HG02623 (cell line): ENCODE results near the gene ADGRG3.

Experiments
- ATAC-seq: cut with Tn5 transposase; IDR thresholded peaks from one replicate; pipeline ENCODE4 v1.9.1; 2021; ENCODE audit warnings: moderate library complexity; ENCODE audit not compliant: unreplicated experiment

Gene ADGRG3, protein sequence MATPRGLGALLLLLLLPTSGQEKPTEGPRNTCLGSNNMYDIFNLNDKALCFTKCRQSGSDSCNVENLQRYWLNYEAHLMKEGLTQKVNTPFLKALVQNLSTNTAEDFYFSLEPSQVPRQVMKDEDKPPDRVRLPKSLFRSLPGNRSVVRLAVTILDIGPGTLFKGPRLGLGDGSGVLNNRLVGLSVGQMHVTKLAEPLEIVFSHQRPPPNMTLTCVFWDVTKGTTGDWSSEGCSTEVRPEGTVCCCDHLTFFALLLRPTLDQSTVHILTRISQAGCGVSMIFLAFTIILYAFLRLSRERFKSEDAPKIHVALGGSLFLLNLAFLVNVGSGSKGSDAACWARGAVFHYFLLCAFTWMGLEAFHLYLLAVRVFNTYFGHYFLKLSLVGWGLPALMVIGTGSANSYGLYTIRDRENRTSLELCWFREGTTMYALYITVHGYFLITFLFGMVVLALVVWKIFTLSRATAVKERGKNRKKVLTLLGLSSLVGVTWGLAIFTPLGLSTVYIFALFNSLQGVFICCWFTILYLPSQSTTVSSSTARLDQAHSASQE

DNA sequence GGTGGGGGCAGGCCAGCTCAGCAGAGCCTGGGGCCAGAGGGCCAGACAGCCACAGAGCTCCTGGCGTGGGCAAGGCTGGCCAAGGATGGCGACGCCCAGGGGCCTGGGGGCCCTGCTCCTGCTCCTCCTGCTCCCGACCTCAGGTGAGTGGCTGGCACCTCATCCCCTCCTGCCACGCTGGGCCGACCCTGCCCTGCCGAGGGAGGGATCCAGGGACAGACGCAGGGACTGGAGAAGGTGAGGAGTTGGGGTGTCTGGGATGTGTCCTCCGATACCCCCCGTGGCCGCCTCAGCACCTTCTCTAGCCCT, at the start of gene ADGRG3:
Gene ADGRG3, plus strand, starts transcription at position 44 of the 309 bp plus-strand sequence. Its CDS starts 42 bp downstream, at position 86.
- ATAC-seq = no peak

DNA sequence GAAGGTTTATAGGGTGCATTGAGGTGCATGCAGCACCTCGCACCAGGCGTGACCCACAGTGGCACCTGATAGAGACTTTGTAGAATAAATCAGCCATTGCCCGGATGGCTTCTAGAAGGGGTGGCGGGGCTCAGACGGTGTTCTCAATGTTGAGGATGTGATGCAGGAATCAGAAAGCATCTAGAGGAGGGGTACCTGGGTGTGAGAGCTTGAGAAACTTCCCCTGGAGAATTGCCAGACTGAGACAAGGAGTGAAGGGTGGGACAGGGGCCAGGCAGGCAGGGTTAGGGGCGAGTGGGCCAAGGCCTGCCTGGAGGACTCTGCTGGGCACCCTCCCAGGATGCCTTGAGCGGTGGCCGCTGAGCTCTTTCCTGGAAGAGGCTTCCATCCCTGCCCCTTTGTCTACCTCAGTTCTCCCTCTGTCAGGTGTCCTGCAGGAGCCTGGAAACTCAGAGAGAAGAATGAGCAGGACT, 48.9 kb upstream of the ADGRG3 start:
- ATAC-seq = no peak

DNA sequence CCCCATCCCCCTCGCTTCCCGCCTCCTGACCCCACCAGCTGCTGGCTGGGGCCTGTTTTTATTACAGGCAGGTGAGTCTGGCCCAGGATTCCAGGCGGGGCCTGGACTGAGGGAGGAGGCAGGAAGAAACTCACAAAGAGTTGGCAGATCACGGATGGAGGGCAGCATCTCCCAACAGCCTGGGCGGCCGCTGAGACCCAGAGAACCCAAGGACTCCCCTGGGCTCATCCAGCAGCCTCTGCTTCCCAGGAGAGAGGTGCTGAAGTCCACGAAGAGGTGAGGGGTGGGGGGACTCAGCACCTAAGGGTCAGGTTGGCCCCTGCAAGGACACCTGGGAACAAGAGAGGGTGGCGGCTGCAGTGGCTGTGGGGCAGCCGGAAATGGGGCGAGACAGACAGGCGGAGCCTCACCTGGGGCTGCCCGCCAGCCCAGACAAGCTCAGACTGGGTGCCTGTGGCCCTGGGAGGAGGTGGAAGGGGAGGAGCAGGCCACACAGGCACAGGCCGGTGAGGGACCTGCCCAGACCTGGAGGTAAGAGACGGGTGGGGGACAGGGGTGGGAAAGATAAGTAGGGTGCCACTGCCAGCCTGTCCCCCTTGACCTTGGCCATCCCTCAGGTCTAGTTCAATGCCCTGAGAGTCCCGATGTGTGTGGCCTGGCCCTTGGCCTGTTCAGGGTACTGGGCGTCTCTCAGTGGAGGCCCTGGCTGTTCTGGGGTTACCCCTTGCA, 48.3 kb upstream of the ADGRG3 start:
- no peak for ATAC-seq

DNA sequence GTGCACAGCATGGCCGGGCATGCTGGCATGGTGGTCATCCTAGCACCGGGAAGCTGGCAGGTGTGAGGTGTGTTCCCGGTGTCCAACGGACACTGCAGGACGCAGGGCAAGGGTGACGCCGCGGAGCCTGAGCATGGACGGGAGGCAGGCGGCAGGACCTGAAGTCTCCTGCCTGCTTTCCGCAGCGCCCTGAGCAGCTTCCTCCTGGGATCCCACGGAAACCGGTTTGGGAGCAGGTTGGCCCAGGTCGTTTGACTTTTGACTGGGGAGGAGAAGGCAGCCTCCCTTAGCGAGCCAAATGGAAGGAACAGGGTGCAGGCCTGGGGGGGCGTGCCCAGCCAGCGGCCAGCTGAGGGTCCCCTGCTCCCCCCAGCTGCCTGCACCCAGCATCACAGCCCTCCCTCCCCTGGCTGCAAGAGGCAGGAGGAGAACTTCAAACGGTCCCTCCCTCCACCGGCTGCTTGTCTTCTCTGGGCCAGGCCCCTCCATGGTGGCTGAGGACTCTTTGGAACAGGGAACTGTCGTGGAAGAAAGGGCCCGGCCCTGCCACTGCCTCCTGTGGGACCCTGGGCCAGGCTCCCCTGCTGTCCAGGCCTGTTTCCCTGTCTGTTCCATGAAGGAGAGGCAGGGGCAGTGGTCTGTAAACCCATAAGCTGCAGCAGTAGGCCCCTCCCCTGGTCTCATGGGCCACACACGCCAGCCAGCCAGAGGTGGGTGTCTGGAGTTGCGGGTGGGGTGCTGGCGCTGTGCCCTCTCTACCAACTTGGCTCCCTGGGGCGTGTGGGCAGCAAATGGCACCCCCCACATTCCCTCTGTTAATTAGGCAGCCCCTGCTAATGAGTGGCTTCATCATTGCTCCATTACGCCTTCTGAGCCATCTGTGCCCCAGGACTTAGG, 47.5 kb upstream of the ADGRG3 start:
- ATAC-seq = no peak

DNA sequence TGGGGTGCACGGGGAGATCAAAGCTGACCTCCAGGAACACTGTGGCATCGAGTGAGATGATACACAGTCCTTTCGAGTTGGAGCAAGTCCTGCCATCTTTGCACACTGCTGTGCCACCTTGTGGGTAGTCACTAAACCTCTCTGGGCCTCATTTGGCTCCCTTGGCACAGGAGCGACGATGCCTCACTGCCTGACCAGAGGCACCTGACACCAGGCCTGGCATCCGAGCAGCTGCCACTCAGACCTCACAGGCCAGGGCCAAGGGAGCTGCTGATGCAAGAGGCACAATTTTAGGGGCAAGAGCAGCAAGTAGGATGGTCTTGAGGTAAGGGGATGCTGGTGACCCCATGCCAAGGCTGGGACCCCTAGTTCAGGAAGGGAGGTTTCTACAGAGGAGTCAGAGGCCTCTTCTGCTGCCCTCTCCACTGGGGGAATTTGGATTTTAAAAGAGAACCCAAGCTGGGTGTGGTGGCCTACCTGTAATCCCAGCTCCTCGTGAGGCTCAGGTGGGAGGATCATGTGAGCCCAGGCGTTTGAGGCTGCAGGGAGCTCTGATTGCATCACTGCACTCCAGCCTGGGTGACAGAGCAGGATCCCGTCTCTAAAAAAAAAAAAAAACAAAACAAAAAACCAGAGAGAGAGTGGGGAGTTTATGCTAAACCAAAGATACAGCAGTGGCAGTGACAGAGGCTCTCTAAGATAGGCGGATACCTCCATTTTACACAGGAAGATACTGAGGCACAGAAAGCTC, 46.4 kb upstream of the ADGRG3 start:
- no peak for ATAC-seq

DNA sequence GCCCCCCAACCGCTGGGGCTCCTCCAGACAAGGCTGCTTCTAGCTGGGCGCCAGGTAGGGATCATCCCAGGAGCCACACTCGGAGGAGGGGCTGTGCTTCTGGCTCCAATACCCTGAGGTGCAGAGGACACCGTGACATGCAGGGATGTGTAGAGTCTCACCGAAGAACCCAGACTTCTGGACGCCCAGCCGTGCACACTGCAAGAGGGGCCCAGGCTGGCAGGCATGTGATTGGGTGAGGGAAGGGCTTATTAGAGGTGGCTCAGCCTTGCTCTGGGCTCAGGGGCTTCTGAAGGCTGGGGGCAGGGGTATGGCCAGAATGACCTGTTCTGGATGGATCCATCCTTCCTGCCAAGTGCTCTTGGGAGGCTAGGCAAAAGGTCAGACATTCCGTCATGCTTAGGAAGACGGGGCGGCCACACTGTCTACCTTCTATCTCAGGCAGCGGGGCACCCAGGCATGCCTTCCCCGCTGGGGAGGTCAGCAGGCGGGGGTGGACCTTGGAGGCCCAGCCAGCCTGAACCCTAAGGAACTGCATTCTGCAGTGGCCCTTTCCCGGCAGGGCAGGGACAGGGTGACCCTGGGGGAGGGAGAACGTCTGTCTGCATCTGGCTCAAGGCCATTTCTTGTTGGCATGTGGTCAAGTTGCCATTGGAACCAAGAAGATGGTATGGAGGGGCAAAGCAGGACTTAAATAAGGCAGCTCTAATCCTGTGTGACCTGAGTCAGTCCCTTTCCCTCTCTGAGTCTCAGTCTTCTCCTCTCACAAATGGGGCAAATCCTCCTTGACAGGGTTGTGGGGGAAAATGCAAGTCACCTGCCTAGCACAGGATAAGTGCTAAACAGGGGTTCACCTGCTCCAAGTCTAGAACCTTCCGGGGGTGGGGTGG, 45.5 kb upstream of the ADGRG3 start:
- no peak for ATAC-seq

DNA sequence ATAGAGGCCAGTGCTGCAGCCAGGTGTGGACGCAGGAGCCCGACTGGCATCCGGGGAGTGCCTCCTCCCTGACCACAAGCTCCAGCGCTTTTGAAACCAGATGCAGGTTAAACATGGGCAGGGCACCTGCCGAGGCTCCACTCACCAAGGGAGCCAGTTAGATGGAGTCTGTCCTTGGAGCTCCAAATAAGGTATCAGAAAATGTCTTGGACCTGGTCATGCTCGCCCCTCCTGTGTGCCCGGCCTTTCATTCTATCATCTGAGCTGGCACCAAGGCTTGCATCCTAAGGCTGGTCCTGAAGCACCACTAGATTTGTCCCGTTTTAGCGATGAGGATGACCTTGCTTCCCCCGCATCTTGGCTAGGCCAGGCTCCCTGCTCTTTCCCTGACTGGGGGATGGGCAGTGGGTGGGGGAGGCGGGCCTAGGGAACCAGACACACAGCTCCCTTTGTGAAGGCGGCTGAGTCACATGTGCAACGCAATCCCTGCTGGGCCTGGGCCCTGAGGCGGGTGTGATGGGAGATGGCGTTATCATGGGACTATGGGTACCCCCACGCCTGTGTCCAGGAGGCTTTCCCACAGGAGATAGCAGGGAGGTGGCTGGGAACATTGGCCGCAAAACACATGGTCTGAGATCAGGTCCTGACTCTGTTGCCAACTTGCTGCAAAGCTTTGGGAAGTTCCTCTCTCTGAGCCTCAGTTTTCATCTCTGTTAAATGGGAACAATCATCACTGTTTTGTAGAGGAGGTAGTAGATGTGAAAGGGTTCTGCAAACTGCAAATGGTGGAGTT, 44.7 kb upstream of the ADGRG3 start:
- no peak for ATAC-seq

DNA sequence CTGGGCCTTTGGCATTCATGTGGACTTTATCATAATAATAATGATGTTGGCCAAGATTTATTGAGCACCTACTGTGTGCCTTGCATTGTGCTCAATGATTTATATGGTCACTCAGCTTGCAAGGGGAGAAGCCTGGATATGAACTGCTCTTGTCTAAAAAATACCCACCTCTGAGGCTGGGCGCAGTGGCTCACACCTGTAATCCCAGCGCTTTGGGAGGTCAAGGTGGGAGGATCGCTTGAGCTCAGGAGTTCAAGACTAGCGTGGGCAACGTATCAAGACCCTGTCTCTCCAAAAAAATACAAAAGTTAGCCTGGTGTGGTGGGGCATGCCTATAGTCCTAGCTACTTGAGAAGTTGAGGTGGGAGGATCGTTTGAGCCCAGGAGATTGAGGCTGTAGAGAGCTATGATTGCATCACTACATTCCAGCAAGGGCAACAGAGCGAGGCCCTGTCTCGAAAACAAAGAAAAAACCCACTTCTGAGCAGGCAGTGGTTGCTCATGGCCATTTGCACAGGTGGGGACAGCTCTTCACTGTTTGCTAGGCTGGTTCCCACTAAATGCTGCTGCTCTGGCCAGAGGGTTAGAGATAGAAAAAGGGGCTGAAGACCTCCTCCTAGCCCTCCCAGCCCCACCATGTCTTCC, 43.9 kb upstream of the ADGRG3 start:
- no peak for ATAC-seq

DNA sequence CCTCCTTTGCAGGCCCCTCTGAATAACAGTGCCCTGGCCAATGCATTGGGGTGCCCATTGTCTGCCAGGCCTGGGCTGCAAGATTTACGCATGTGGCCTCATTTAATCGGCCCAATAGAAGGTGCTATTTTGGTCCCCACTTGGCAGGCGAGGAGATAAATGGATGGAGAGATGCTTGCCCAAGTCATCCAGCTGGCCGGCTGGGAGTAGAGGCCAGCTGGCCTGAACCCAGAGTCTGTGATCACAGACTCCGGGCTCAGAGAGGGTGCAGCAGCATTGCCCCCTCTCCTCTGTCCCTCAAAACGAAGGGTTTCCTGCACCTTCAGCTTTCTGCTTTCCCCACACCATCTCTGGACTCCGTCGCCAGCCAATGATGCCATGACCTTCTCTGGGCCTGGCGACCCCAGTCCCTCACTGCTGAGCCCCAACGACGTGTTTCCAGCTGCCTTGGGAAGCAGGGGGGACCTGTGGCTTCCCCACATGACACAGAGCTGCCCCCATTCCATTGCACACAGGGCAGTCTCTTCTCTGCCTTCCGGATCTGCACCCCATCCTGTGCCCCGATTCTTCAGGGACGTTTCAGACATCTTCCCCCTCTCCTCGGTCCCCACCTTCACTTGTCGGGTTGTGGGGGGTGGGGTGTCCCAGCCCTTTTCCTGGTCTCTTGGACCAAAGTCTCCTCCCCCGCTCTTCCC, 43.2 kb upstream of the ADGRG3 start:
- ATAC-seq = no peak

DNA sequence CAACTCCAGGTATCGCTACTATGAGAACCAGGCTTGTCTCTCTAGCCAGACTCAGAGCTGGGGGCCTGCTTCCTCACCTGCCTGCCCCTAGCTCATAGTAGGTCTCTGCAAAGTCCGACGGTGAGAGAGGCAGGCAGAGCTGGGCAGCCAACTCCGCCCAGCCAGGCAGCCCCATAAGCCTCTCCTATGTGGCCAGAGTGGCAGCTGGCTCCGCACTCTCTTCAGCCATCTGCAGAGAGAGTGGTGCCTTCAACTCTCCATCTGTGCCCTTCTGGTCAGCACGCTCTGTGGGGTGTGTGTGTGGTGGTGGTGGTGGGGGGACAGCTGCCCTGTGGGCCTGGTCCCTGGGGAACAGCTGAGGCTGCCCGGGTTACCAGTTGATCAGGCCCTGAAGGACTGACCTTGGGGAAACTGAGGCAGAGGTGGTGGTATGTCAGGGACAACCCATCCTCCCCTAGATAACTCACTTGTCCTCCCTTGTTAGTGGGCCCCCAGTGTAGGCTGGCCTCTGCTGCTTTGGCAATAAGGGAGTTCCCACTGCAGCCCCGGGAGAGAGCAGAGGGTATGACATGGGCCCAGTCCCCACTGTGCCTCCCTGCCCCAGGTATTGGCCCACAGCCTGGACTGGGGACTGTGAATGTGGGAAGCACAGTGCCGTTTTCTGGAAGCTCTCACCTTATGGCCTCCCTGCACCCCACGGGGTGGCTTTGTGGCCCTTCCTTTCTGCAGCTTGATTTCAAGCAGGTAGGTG, 41.5 kb upstream of the ADGRG3 start:
- no peak for ATAC-seq

DNA sequence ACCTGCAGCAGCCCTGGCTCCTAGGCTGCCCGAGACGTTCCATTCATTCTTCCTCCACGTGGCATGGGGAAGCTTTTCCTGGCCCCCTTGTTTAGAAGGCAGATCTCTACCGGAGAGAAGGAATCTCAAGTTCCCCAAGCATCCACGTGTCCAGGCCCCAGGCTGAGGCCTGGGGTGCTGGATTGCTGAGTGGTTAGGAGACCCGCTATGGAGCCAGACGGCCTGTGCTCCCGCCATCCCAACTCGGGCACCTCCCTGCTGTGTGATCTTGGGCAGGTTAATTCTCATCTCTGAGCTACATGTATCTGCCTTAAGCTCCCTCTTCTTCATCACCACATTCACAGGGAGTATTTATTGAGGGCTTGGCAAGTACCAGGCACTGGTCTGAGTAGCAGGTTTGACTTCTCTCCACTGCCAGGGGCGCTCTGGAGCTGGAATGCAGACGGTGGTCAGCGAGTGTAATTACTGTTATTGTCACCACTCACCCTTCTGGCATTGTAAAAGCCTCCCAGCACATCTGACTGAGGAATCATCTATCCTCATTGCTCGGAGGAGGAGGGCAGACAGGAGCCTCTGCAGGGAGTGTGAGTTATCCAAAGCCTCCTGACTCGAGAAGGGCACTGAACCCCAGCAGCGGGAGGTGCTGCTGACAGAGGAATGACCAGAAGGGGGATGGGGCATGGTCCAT, 40.8 kb upstream of the ADGRG3 start:
- ATAC-seq = no peak

DNA sequence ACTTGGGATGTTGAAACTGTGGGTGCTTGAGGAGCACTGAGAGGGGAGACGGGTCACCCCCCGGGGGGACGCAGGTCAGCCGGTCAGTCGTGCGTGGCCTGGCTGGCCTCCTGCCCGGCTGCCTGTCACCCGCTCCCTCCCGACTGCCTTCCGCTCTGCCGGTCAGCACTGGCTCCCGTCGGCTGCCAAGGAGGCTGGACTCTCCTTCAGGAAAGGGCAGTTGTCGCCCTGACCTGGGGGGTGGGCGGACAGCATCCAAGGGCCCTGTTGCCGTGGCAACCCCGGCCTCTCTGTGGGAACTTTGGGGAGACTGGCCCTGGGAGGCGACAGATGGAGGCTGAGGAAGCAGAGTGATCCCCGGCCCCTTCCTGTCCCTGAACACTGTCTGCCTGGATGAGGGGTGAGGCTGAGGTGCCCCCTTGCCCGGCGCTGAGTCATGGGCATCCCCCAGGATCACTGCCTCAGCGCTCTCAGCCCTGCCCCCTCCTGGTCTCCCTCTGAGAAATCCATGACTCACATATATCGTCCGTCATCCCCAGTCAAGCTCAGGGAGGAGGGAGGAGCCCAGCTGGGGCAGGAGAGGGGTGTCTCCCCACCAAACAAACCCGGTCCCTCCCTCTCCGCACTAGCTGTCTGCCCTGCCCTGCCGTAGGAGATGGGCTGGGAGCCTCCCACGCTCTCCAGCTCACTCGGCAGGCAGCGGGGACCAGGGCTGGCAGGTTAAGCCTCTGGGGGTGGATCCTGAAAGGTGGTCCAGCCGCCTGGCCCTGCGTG, 39.9 kb upstream of the ADGRG3 start, which contains the start of gene ADGRG1:
Gene ADGRG1, plus strand, starts transcription at position 623 of the 774 bp plus-strand sequence. CDS start 21,658 bp downstream, outside the sequence.
- ATAC-seq = no peak

DNA sequence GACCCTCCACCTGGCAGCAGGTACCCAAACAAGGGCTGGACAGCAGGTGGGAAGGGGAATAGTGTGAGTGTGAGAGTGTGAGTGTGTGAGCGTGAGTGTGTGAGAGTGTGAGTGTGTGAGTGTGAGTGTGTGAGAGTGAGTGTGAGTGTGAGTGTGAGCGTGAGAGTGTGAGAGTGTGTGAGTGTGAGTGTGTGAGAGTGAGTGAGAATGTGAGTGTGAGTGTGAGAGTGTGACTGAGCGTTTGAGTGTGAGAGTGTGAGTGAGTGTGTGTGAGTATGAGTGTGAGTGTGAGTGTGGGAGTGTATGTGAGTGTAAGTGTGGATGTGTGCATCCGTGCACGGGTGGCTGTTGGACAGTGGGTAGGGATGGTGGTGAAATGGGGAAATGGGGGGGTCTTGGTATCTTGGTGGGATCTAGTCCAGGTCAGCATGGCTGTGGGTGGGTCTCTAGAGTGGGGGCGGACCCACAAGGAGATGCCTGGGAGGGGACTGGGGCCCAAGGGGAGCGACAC, 39.3 kb upstream of the ADGRG3 start:
- no peak for ATAC-seq

DNA sequence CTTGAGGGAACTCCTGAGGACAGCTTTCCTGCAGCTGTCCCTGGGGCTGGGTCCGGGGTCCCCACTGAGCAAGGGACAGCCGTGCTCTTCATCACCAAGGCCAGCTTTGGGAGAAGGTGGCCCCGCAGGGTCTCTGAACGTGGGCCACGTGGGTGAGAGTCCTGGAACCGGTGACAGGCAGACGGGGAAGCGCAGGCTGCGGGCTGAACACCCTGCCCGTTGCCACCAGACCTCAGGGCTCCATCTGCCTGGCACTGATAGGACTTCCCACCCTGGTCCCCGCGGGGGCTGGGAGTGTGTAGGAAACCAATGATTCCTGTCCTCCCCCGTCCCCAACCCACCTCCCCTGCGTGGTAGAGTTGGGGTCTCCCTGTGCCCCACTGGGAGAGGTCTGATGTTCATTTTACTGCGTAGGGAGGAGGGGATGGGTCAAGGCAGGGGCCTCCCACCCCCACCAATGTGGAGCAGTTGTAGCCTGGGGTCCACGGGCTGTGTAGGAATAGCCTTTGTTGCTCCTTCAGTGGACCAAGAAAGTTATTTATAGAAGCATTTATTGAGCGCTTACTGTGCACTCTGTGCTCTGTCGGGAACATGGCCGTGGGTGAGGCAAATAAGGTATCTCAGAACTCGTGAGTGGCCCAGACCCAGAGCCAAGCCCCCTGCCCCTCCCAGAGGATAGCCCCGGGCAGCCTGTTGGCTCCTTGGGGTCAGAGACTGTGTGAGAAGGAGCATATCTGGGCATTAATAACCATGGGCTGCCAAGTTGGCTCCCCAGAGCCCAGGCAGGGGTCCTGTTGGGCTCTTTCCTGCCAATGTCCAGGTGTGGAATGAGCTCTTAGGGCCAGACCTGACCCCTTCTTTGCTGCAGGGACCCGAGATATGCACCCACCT, 38.3 kb upstream of the ADGRG3 start:
- no peak for ATAC-seq
